Fibroblast of mammary gland (primary cell): Measurements from ENCODE around the gene C1QTNF9B.

ENCODE experiments used
- DNase-seq: peaks from one replicate; pipeline ENCODE4 v3.0.0-alpha.2; 2010; ENCODE audit warnings: low read depth
- H3K4me3 ChIP-seq: 2 replicates; pipeline ENCODE4 v1.5.1; 2011; ENCODE audit warnings: low read depth, mild to moderate bottlenecking, low read length, moderate library complexity; ENCODE audit not compliant: control insufficient read depth
- CTCF ChIP-seq: conservative IDR thresholded peaks from 2 replicates; pipeline ENCODE4 v1.5.1; 2011; ENCODE audit warnings: low read depth, low read length, inconsistent platforms; ENCODE audit not compliant: control insufficient read depth, insufficient read depth

The C1QTNF9B gene

GRCh38 chr13:23876265-23876664, 21.0 kb downstream of the C1QTNF9B start:
- no peak for DNase-seq
- TF ChIP-seq CTCF, result peak; percentile 42
- H3K4me3 ChIP-seq, result no peak overlapping the region

GRCh38 chr13:23871616-23872220, 25.6 kb downstream of the C1QTNF9B start:
- peak; percentile 61 for DNase-seq
- TF ChIP-seq CTCF, result peak; percentile 48
- H3K4me3 ChIP-seq, result no peak overlapping the region

- H3K4me3 ChIP-seq, result no peak overlapping the region
- no peak for TF ChIP-seq CTCF
- DNase-seq, result no peak
These were observed 26.8 kb downstream of the C1QTNF9B start for GRCh38 chr13:23870356-23871140.

GRCh38 chr13:23868521-23868920, 28.8 kb downstream of the C1QTNF9B start:
- peak; percentile 91 for DNase-seq
- TF ChIP-seq CTCF, result no peak
- no peak overlapping the region for H3K4me3 ChIP-seq

GRCh38 chr13:23867027-23867491, 30.2 kb downstream of the C1QTNF9B start:
- H3K4me3 ChIP-seq, result no peak overlapping the region
- no peak for TF ChIP-seq CTCF
- peak; percentile 69 for DNase-seq

GRCh38 chr13:23866420-23867026, 30.8 kb downstream of the C1QTNF9B start:
- DNase-seq, result peak; percentile 44
- TF ChIP-seq CTCF, result no peak
- H3K4me3 ChIP-seq, result no peak overlapping the region
